NCI-H2196 (cell line): Measurements from ENCODE around the gene VENTX.
"Not testable (repeated sequence)": the region's sequence is repeated elsewhere in the genome, so short reads cannot be mapped to it uniquely, and the experiment has no call there.

ENCODE experiments used
- DNase-seq: peaks from one replicate; lab custom pipeline; 2025; ENCODE audit not compliant: unreplicated experiment; lab: John Stamatoyannopoulos, UW

The VENTX gene

GRCh38 chr10:133234796-133235195, 2.9 kb upstream of the VENTX start:
- not testable (repeated sequence) for DNase-seq

- no peak for DNase-seq
These were observed 2.3 kb upstream of the VENTX start for GRCh38 chr10:133235265-133235855.

- DNase-seq = no peak
These were observed 1.7 kb upstream of the VENTX start for GRCh38 chr10:133235932-133236331.

- no peak for DNase-seq
These were observed 1.0 kb upstream of the VENTX start for GRCh38 chr10:133236401-133237240.

- DNase-seq = no peak
These were observed 441 bp upstream of the VENTX start for GRCh38 chr10:133237241-133237587.

GRCh38 chr10:133238466-133238804, 780 bp downstream of the VENTX start:
- no peak for DNase-seq

- no peak for DNase-seq
These were observed 2.3 kb downstream of the VENTX start for GRCh38 chr10:133239990-133240389.

GRCh38 chr10:133241501-133242205, 4.0 kb downstream of the VENTX start:
- no peak for DNase-seq

- DNase-seq = no peak
These were observed 5.1 kb downstream of the VENTX start for GRCh38 chr10:133242611-133243356.

- no peak for DNase-seq
These were observed 5.9 kb downstream of the VENTX start for GRCh38 chr10:133243593-133243992.

- DNase-seq = no peak
These were observed 8.0 kb downstream of the VENTX start for GRCh38 chr10:133245439-133246235.

GRCh38 chr10:133246236-133246626, 8.6 kb downstream of the VENTX start:
- no peak for DNase-seq

- no peak for DNase-seq
These were observed 10.2 kb downstream of the VENTX start for GRCh38 chr10:133247681-133248333.

- DNase-seq = no peak
These were observed 10.7 kb downstream of the VENTX start for GRCh38 chr10:133248334-133248715.

GRCh38 chr10:133249094-133249780, 11.6 kb downstream of the VENTX start:
- DNase-seq = no peak

- no peak for DNase-seq
These were observed 12.5 kb downstream of the VENTX start for GRCh38 chr10:133249975-133250754.

GRCh38 chr10:133251388-133252222, 13.9 kb downstream of the VENTX start:
- DNase-seq = no peak

GRCh38 chr10:133252223-133252552, 14.5 kb downstream of the VENTX start:
- no peak for DNase-seq
